PC-3 (cell line): ENCODE data around the gene NCEH1. TPM values are rescaled to one million over a fixed set of nuclear protein-coding genes. Genes with fewer than 3 reads are reported as not detected.
A peak's percentile ranks its signal among the peaks of the same experiment; 100 is the strongest.

Experiments used
- ATAC-seq: fragments of 200-7000 bp; cut with Tn5 transposase; 2 replicates; pipeline ENCODE4 v1.9.1; 2020; ENCODE audit warnings: mild to moderate bottlenecking, moderate library complexity
- BruUV-seq: library from RNA; stranded (reverse); fragments of 400-500 nt; replicated peaks from 2 replicates; lab custom pipeline; 2021; lab: Mats Ljungman, UMichigan
- CTCF ChIA-PET: fragments of 300-600 bp; sonication (Branson Sonifier 250); formaldehyde crosslinking; loops from one replicate; lab custom pipeline; 2022; ENCODE audit warnings: antibody characterized with exemption; lab: Charles Lee
- POLR2A ChIA-PET: fragments of 300-600 bp; sonication (Branson Sonifier 250); formaldehyde crosslinking; loops from one replicate; lab custom pipeline; 2022; ENCODE audit warnings: antibody characterized with exemption; ENCODE audit not compliant: unreplicated experiment; lab: Charles Lee
- DNase-seq: peaks from one replicate; pipeline ENCODE4 v3.0.0-alpha.2; 2015
- H2AFZ ChIP-seq: fragments of 300-600 bp; sonication (generic); 2 replicates; pipeline ENCODE4 v1.6.0; 2016; ENCODE audit warnings: antibody characterized with exemption, low read length
- H3F3A ChIP-seq: fragments of 300-600 bp; sonication (generic); one replicate; pipeline ENCODE4 v1.6.0; 2017; ENCODE audit warnings: antibody characterized with exemption, low read length, control low read depth, mild to moderate bottlenecking; ENCODE audit not compliant: unreplicated experiment
- H3K27ac ChIP-seq: fragments of 300-600 bp; sonication (generic); 2 replicates; pipeline ENCODE4 v1.5.1; 2016; ENCODE audit warnings: mild to moderate bottlenecking, low read length
- H3K27me3 ChIP-seq: fragments of 300-600 bp; sonication (generic); 2 replicates; pipeline ENCODE4 v1.6.1; 2016; ENCODE audit warnings: low read length, mixed read lengths
- H3K36me3 ChIP-seq: fragments of 300-600 bp; sonication (generic); 2 replicates; pipeline ENCODE4 v1.6.1; 2016; ENCODE audit warnings: low read depth, mixed run types, low read length, mixed read lengths
- H3K4me1 ChIP-seq: fragments of 300-600 bp; sonication (generic); 2 replicates; pipeline ENCODE4 v1.5.1; 2016; ENCODE audit warnings: low read length; ENCODE audit not compliant: insufficient read depth
- H3K4me2 ChIP-seq: fragments of 300-600 bp; sonication (generic); 2 replicates; pipeline ENCODE4 v1.6.0; 2016; ENCODE audit warnings: low read length
- H3K4me3 ChIP-seq: fragments of 300-600 bp; sonication (generic); 2 replicates; pipeline ENCODE4 v1.5.1; 2016; ENCODE audit warnings: mild to moderate bottlenecking, low read length, mixed read lengths
- H3K79me2 ChIP-seq: fragments of 300-600 bp; sonication (generic); 2 replicates; pipeline ENCODE4 v1.6.1; 2017; ENCODE audit warnings: low read length, mixed read lengths
- H3K9ac ChIP-seq: fragments of 300-600 bp; sonication (generic); 2 replicates; pipeline ENCODE4 v1.6.0; 2016; ENCODE audit warnings: mild to moderate bottlenecking, low read length
- H3K9me2 ChIP-seq: fragments of 300-600 bp; sonication (generic); replicated peaks from 2 replicates; pipeline ENCODE4 v1.6.1; 2016; ENCODE audit warnings: mixed run types, low read length, mixed read lengths
- H3K9me3 ChIP-seq: fragments of 300-600 bp; sonication (generic); 2 replicates; pipeline ENCODE4 v1.6.1; 2016; ENCODE audit warnings: low read length, mixed read lengths
- H4K20me1 ChIP-seq: fragments of 300-600 bp; sonication (generic); 2 replicates; pipeline ENCODE4 v1.6.1; 2016; ENCODE audit warnings: low read length, mixed read lengths
- CTCF ChIP-seq: fragments of 300-600 bp; sonication (generic); conservative IDR thresholded peaks from 2 replicates; pipeline ENCODE4 v1.5.1; 2017; ENCODE audit warnings: antibody characterized with exemption, low read depth, mild to moderate bottlenecking, low read length
- EZH2 ChIP-seq: fragments of 300-600 bp; sonication (generic); IDR thresholded peaks from one replicate; pipeline ENCODE4 v1.6.1; 2017; ENCODE audit warnings: antibody characterized with exemption, mild to moderate bottlenecking, low read length; ENCODE audit not compliant: unreplicated experiment
- EZH2phosphoT487 ChIP-seq: fragments of 300-600 bp; sonication (generic); IDR thresholded peaks from 2 replicates; pipeline ENCODE4 v1.6.1; 2018; ENCODE audit warnings: mild to moderate bottlenecking, antibody characterized with exemption, low read length, borderline replicate concordance
- intact Hi-C: fragments of 100-400 bp; cut with micrococcal nuclease; formaldehyde crosslinking; loops from 2 replicates; pipeline ENCODE4 v1.9.0; 2023
- total RNA-seq: library from RNA; depleted of rRNA; stranded (reverse); fragments of >200 nt; gene quantifications from 2 replicates; pipeline ENCODE4 v1.2.3, GENCODE V29; 2014

Gene NCEH1
- total RNA-seq, 1 experiment from 2014 or later, result 28.2 TPM

GRCh38 chr3:172626021-172626640 is 84.7 kb downstream of the NCEH1 start:
- Histone ChIP-seq H3K4me3 (no peak overlapping the region), H3K9me2 (no peaks in the 10 kb centered on the region), H3K36me3 (no peaks in the 10 kb centered on the region), H3F3A (peaks cover 10% of the 10 kb centered on the region), H4K20me1 (no peaks in the 10 kb centered on the region), H3K4me1 (peaks cover 32% of the 10 kb centered on the region), H3K27me3 (no peaks in the 10 kb centered on the region), H3K27ac (no peak overlapping the region), H2AFZ (no peak overlapping the region), H3K9me3 (no peaks in the 10 kb centered on the region), H3K9ac (no peak overlapping the region), H3K79me2 (no peaks in the 10 kb centered on the region), H3K4me2 (no peak overlapping the region)
- CTCF ChIA-PET, result no interaction called here
- intact Hi-C loops, result no loop called here
- no TSS peak for BruUV-seq
- TF ChIP-seq CTCF (no peak), EZH2phosphoT487 (no peak), EZH2 (no peak)
- DNase-seq, result peak; percentile 71
- ATAC-seq, result no peak; the same call in 1 of the 2 replicates
- POLR2A ChIA-PET, result interaction anchor here (0.7 kb wide), 1 partner anchor 114 kb away, joined by 3 read pairs; no protein-coding TSS in a partner anchor

GRCh38 chr3:172625404-172625803 is 85.5 kb downstream of the NCEH1 start:
- ChIA-PET POLR2A (no interaction called here), CTCF (no interaction called here)
- Histone ChIP-seq H3K9me2 (no peaks in the 10 kb centered on the region), H3K27me3 (no peaks in the 10 kb centered on the region), H2AFZ (no peak overlapping the region), H3K9me3 (no peaks in the 10 kb centered on the region), H4K20me1 (no peaks in the 10 kb centered on the region), H3K9ac (no peak overlapping the region), H3K36me3 (no peaks in the 10 kb centered on the region), H3K4me1 (peaks cover 32% of the 10 kb centered on the region), H3K27ac (no peak overlapping the region), H3K4me3 (no peak overlapping the region), H3F3A (peaks cover 10% of the 10 kb centered on the region), H3K79me2 (no peaks in the 10 kb centered on the region), H3K4me2 (no peak overlapping the region)
- no TSS peak for BruUV-seq
- peak; percentile 20 for DNase-seq
- no peak for ATAC-seq
- TF ChIP-seq EZH2phosphoT487 (no peak), CTCF (no peak), EZH2 (no peak)
- intact Hi-C loops, result no loop called here

- DNase-seq, result no peak
- H3K27ac ChIP-seq, result no peak overlapping the region
- H3K9ac ChIP-seq, result no peak overlapping the region
- no peak for ATAC-seq
- TF ChIP-seq EZH2phosphoT487 (no peak), CTCF (no peak), EZH2 (no peak)
- ChIA-PET POLR2A (no interaction called here), CTCF (interaction anchor here (1.2 kb wide), 1 partner anchor 23 kb away, joined by 12 read pairs; no protein-coding TSS in a partner anchor)
- H2AFZ ChIP-seq, result no peak overlapping the region
- H3K36me3 ChIP-seq, result no peaks in the 10 kb centered on the region
- H4K20me1 ChIP-seq, result no peaks in the 10 kb centered on the region
- no peak overlapping the region for H3K4me3 ChIP-seq
- no peaks in the 10 kb centered on the region for H3K9me2 ChIP-seq
- peaks cover 32% of the 10 kb centered on the region for H3K4me1 ChIP-seq
- no peak overlapping the region for H3K4me2 ChIP-seq
- no peaks in the 10 kb centered on the region for H3K9me3 ChIP-seq
- BruUV-seq, result TSS peak; percentile 41
- peaks cover 10% of the 10 kb centered on the region for H3F3A ChIP-seq
- intact Hi-C loops, result no loop called here
- H3K79me2 ChIP-seq, result no peaks in the 10 kb centered on the region
- no peaks in the 10 kb centered on the region for H3K27me3 ChIP-seq
Observed at GRCh38 chr3:172624999-172625398, 85.9 kb downstream of the NCEH1 start.
